Chondrocyte (in vitro differentiated cells): ENCODE results near the gene HHIPL1. TPM values are rescaled to one million over a fixed set of nuclear protein-coding genes. Genes with fewer than 3 reads are reported as not detected.

Experiments used
- DNase-seq: peaks from one replicate; pipeline ENCODE4 v3.0.0; 2021; ENCODE audit warnings: mixed read lengths, low spot score
- H3K27ac Mint-ChIP-seq: one replicate; pipeline ENCODE4 v1.8.0; 2021; ENCODE audit warnings: mild to moderate bottlenecking, moderate library complexity, mixed read lengths; ENCODE audit not compliant: unreplicated experiment
- H3K27me3 Mint-ChIP-seq: 2 replicates; pipeline ENCODE4 v1.8.0; 2021; ENCODE audit warnings: low read depth, mixed read lengths
- H3K36me3 Mint-ChIP-seq: 2 replicates; pipeline ENCODE4 v1.8.0; 2021; ENCODE audit warnings: low read depth, mixed read lengths
- H3K4me1 Mint-ChIP-seq: 2 replicates; pipeline ENCODE4 v1.8.0; 2021; ENCODE audit warnings: low read depth, mild to moderate bottlenecking, mixed read lengths
- H3K4me3 Mint-ChIP-seq: one replicate; pipeline ENCODE4 v1.8.0; 2021; ENCODE audit warnings: mild to moderate bottlenecking, moderate library complexity, mixed read lengths; ENCODE audit not compliant: unreplicated experiment
- H3K9me3 Mint-ChIP-seq: 2 replicates; pipeline ENCODE4 v1.8.0; 2021; ENCODE audit warnings: low read depth, mixed read lengths
- total RNA-seq: library from RNA; stranded (reverse); gene quantifications from 3 replicates; pipeline ENCODE4 v1.2.1, GENCODE V29; 2021
- TF ChIP-seq, protein P1 (sequence below): fragments of 200-600 bp; sonication (generic); IDR thresholded peaks from 2 replicates; pipeline ENCODE4 v1.5.0; 2021; ENCODE audit warnings: antibody characterized with exemption, mild to moderate bottlenecking, moderate library complexity

HHIPL1 gene
- total RNA-seq, 1 donor from 2014 or later = 5.6 TPM

DNA sequence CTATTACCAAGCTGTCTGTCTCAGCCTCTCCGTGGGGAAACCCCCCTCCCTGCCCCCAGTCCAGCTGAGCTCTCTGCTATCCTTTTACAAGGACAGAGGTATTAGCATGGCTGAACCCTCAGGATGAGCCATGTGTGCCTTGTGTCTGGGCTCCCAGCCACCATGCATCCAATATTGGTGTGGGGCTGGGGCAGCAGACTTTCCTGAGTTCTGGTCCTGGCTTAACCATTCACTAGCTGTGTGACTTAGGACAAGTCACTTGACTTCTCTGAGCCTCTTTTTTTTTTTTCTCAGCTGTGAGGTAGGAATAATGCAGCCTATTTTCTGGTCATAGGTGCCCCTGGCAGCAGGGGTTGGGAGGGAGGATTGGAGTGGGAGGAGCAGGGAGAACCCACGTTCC, 22.1 kb downstream of the HHIPL1 start:
- TF ChIP-seq, protein P1, sequence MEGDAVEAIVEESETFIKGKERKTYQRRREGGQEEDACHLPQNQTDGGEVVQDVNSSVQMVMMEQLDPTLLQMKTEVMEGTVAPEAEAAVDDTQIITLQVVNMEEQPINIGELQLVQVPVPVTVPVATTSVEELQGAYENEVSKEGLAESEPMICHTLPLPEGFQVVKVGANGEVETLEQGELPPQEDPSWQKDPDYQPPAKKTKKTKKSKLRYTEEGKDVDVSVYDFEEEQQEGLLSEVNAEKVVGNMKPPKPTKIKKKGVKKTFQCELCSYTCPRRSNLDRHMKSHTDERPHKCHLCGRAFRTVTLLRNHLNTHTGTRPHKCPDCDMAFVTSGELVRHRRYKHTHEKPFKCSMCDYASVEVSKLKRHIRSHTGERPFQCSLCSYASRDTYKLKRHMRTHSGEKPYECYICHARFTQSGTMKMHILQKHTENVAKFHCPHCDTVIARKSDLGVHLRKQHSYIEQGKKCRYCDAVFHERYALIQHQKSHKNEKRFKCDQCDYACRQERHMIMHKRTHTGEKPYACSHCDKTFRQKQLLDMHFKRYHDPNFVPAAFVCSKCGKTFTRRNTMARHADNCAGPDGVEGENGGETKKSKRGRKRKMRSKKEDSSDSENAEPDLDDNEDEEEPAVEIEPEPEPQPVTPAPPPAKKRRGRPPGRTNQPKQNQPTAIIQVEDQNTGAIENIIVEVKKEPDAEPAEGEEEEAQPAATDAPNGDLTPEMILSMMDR = no peak
- H3K27ac Mint-ChIP-seq = no peak overlapping the region
- DNase-seq = no peak
- H3K27me3 Mint-ChIP-seq = no peaks in the 10 kb centered on the region
- H3K4me1 Mint-ChIP-seq = peaks cover 7% of the 10 kb centered on the region
- no peaks in the 10 kb centered on the region for H3K9me3 Mint-ChIP-seq
- H3K36me3 Mint-ChIP-seq = peaks cover 6% of the 10 kb centered on the region
- no peak overlapping the region for H3K4me3 Mint-ChIP-seq

DNA sequence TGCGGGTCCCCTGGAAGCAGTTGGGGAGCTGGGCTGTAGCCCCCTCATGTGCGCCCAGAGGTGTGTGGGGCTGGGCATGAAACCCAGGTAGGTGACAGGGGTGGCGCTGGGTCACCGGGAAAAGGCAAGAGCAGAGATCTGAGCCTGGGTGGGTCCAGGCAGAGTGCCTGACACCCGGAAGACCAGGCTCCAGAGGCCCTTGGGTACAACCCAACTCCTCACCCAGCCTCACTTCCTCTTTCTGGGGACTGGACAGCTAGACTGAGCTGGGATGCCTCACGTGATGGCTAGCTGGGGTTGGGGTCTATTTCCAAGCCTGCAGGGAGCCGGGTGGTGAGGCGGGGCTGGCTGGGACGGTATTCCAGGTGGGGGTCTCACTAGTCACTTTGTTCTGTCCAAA, 22.9 kb downstream of the HHIPL1 start:
- no peaks in the 10 kb centered on the region for H3K9me3 Mint-ChIP-seq
- H3K4me1 Mint-ChIP-seq = peaks cover 7% of the 10 kb centered on the region
- no peak overlapping the region for H3K4me3 Mint-ChIP-seq
- H3K36me3 Mint-ChIP-seq = peaks cover 4% of the 10 kb centered on the region
- no peak for DNase-seq
- no peak overlapping the region for H3K27ac Mint-ChIP-seq
- H3K27me3 Mint-ChIP-seq = no peaks in the 10 kb centered on the region
- TF ChIP-seq, protein P1 = no peak

DNA sequence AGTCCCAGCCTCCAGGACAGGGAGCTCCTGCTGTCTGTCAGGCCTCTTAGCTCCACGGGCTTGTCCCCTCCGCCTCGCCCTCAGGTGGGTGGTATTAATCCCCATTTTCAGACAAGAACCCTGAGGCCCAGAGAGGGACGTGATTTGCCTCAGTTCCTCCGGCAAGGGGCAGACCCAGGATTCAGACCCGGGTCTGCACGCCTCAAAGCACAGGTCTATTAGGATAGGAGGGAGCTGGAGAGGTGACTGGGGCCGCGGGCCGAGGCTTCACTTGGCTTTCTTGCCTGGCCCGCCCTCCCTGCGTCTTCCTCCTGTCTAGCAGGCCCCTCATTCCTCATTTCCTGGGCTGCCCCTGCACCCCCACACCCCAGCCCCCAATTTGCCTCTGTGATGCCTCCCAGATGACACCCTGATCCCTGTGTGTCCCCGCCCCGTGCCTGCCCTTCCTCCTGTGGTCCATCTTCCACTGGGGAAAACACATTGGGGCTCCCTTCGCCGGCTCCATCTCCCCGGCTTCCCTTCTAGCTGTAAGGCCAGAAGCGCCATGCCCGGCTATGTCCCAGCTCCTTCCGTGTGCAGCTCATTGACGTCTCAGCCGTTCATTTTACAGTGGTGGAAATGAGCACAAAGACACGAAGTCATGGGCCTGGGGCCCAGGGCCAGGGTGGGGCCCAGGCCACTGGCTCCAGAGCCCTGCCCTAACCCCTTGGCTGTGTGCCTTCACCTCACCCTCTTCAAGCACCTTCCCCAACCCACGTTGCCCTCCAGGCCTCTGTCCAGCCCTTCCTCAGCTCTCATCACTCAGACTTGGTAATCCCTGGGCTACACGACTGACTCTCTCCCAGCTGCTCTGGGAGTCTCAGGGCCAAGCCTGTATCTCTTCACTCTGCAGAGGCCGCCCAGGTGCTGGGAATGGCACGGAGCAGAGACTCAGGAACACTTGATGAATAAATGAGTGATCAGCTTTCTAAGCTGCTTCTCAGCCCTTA, 23.7 kb downstream of the HHIPL1 start:
- H3K27ac Mint-ChIP-seq = no peak overlapping the region
- peaks cover 7% of the 10 kb centered on the region for H3K4me1 Mint-ChIP-seq
- peaks cover 4% of the 10 kb centered on the region for H3K36me3 Mint-ChIP-seq

DNA sequence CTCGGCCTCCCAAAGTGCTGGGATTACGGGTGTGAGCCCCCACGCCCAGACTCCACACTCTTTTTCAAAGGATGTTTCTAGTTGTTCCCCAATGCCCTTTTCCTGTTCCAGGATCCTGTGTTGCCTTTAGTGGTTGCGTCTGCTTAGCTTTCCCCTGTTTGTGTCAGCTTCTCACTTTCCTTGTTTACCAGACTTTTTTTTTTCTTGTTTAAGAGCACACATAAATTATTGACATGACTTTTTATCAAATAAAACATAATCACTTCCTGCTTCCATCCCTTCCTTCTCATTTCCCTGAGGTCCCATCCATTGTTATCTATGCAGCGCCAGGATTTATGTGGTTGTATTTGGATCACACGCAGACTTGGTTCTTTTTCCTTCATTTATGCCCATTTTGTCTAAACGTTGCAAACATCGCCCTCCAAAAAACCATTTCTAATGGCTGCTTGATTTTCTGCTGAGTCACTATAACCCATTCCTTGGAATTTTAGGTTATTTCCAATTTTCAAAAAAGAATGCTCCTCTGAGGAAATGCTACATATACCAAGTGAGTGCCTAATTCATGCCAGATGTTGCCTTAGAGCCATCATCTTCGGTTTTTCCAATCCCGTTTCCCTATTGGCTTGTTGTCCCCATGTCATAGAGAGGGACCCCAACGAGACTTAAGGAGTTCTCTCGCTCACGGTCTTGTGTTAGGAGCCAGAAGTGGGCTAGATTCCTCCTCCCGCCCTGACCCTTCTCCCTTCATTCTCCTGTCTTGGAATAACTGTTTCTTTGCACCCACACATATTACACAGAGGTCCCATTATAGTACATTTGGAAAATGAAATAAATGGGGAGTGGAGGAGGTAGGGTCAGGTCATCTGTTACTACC, 25.7 kb downstream of the HHIPL1 start:
- DNase-seq = peak; percentile 17
- Mint-ChIP-seq H3K27ac (no peak overlapping the region), H3K4me1 (peaks cover 7% of the 10 kb centered on the region), H3K9me3 (no peaks in the 10 kb centered on the region), H3K36me3 (peaks cover 4% of the 10 kb centered on the region), H3K27me3 (no peaks in the 10 kb centered on the region), H3K4me3 (no peak overlapping the region)
- TF ChIP-seq, protein P1 = no peak

More for the DNA sequence above, 23.7 kb downstream of the HHIPL1 start:
- DNase-seq = peak; percentile 78
- TF ChIP-seq, protein P1 = no peak
- no peaks in the 10 kb centered on the region for H3K27me3 Mint-ChIP-seq
- H3K4me3 Mint-ChIP-seq = no peak overlapping the region
- no peaks in the 10 kb centered on the region for H3K9me3 Mint-ChIP-seq
